Transverse colon (tissue), 3 donors: ENCODE data around the gene MRGPRG.

Source experiments
- EP300 ChIP-seq: sonication (generic); formaldehyde crosslinking; IDR thresholded peaks from one replicate; pipeline ENCODE4 v1.6.1; 2017; ENCODE audit warnings: antibody characterized with exemption, low read depth
- POLR2AphosphoS5 ChIP-seq, 3 donors: sonication (generic); formaldehyde crosslinking; IDR thresholded peaks; one replicate each; pipeline ENCODE4 v1.6.1; 2016; ENCODE audit warnings: antibody characterized with exemption in 3 of 3

DNA sequence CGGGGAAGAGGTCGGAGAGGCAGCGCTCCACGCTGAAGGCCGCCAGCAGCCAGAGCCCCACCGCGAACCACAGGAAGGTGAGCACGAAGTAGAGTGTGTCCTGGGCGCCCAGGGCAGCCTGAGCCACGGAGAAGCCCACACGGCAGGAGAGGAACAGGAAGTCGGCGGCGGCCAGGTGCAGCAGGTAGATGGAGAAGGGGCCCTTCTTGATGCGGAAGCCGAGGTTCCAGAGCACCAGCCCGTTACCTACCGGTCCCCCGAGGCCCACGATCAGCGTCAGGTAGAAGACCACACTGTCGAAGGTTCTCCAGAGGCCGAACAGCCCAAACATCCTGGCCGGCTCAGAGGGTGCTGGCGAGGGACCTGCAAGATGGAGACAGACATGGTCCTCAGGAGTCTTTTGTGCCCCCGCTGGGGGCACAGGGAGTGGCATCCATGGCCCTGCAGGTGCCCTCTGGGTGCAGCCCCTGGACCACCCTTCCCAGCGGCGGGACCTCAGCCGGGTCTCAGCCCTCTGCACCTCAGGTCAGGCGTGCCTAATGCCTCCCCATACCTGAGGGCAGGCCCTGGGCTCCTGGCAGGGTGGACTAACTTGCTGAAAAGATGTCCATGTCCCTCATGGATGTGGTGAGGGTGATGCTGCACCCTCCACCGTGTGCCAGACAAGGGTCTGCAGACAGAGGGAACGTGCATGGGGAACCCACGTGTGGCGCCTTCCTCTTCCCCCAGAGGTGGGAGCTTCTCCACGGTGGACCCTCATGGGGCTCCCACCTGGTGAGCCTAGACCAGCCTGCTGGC lies at the start of gene MRGPRG:
- TF ChIP-seq EP300 (no peak), POLR2AphosphoS5 (IDR thresholded peaks at IDR 0.05) (no peak)
